ENCODE data around the gene R3HDM2.
"Not testable (repeated sequence)": the region's sequence is repeated elsewhere in the genome, so short reads cannot be mapped to it uniquely, and the experiment has no call there.

The R3HDM2 gene

DNA sequence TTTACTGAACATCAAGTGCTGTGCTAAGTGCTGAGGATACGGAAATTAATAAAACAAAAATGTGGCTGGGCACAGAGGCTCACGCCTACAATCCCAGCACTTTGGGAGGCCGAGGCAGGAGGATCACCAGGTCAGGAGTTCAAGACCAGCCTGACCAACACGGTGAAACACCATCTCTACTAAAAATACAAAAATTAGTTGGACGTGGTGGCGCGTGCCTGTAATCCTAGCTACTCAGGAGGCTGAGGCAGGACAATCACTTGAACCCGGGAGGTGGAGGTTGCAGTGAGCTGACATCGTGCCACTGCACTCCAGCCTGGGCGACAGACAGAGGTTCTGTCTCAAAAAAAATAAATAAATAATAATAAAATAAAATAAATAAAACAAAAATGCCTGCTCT lies 3.9 kb downstream of the R3HDM2 start:
- DNase-seq: not testable (repeated sequence)

DNA sequence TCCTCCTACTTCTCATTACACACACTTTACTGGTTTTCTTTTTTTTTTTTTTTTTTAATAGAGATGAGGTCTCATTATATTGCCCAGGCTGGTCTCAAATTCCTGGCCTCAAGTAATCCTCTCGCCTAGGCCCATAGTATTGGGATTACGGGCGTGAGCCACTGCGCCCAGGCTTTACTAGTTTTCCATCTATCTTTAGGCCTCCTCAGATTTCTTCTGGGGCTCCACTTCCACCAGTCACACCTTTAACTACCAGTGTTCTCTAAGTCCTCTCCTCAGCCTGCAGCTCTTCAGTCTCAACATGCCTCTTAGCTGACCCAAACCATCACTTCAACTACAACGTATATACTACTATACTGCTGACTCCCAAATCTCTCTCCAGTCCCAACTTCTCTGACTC lies 10.4 kb downstream of the R3HDM2 start:
- DNase-seq: no peak

DNA sequence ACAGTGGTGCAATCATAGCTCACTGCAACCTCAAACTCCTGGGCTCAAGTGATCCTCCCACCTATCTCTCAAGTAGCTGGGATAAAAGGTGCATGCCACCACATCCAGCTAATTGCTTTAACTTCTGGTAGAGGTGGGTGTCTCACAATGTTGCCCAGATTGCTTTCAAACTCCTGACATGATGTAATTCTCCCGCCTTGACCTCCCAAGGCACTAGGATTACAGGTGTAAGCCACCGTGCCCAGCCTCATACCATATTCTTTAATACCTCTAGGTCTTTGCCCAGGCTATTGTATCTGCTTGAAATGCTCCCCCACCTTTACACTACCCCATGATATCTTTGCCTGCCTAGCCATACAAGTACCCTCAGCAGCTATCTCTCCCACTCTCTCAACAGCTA lies 11.3 kb downstream of the R3HDM2 start:
- DNase-seq: no peak

DNA sequence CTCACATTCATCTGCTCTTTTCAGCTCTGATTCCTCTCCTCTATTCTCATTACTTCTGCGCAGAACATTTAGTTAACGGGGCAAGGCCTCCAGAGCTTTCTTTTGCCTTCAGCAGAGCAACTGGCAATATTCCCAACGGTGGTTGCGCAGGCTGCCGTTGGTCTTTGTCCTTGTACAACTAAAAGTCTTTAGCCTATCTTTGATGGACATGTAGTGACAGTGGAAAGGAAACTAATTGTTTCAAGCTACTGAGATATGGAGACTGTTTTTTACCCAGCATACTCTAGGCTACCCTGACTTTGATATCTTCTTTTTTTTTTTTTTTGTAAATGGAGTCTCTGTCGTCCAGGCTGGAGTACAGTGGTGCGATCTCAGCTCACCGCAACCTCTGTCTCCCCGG lies 12.6 kb downstream of the R3HDM2 start:
- DNase-seq: no peak

DNA sequence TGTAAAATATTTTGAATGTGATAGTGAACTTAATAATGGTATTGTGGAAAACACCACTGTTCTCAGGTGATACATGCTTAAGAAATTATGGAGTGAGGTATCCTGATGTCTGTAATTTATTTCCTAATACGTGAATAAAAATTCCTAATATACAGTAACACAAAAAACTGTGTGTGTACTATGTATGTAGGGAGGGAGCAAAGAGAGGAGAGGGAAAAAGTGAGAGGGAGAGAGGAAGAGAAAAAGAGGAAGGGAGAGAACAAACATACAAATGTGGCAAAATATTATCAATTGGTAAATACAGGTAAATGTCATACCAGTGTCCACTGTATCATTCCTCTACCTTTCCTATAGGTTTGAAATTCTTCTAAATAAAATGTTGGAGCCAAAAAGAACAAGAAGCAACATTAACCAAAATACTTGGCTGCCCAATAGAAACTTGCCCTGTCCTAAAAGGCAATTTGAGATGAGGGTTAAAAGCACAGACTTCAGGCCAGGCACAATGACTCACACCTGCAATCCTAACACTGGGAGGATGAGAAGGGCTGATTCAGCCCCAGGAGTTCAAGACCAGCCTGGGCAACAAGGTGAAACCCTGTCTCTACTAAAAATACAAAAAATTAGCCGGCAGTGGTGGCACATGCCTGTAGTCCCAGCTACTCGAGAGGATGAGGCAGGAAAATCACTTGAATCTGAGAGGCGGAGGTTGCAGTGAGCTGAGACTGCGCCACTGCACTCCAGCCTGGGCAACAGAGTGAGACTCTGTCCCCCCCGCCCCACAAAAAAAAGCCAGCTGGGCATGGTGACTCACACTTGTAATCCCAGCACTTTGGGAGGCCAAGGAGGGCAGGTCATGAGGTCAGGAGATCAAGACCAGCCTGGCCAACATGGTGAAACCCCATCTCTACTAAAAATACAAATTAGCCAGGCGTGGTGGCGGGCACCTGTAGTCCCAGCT lies 14.5 kb downstream of the R3HDM2 start:
- no peak for DNase-seq

DNA sequence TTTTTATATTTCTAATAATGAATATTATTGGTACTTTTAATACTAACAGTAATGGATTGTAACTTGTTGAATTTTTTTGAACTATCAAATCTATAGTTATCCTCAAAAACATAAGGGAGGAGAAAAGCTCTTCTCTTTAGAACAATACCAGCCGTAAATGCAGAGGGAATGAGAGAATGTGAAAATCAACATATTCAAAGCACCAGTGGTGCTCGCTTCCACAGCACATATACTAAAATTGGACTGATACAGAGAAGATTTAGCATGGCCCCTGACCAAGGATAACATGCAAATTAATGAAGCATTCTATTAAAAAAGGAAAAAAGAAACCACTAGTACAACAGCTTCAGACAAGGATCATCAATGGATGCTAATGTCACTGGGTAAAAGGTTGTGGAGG lies 15.8 kb downstream of the R3HDM2 start:
- no peak for DNase-seq

DNA sequence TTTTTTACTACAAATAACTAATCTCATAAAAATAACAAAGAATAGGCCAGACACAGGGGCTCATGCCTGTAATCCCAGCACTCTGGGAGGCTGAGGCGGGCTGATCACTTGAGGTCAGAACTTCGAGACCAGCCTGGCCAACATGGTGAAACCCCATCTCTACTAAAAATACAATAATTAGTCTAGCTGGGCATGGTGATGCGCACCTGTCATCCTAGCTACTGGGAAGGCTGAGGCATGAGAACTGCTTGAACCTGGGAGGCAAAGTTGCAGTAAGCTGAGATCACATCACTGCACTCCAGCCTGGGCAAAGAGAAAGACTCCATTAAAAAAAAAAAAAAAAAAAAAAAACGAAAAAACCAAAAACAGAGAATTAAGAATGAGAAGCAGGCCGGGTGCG lies 16.7 kb downstream of the R3HDM2 start:
- DNase-seq: not testable (repeated sequence)

DNA sequence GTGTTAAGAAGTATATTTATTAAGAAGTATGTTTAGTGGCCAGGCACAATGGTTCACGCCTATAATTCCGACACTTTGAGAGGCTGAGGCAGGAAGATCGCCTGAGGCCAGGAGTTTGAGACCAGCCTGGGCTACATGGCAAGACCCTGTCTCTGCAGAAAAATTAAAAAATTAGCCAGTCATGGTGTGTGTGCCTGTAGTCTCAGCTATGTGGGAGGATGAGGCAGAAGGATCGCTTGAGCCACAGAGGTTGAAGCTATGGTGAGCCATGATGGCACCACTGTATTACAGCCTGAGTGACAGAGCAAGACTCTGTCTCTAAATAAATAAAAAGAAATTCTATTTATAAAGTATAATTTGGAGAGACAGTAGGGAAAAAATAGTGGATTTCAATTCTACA lies 20.3 kb downstream of the R3HDM2 start:
- no peak for DNase-seq

DNA sequence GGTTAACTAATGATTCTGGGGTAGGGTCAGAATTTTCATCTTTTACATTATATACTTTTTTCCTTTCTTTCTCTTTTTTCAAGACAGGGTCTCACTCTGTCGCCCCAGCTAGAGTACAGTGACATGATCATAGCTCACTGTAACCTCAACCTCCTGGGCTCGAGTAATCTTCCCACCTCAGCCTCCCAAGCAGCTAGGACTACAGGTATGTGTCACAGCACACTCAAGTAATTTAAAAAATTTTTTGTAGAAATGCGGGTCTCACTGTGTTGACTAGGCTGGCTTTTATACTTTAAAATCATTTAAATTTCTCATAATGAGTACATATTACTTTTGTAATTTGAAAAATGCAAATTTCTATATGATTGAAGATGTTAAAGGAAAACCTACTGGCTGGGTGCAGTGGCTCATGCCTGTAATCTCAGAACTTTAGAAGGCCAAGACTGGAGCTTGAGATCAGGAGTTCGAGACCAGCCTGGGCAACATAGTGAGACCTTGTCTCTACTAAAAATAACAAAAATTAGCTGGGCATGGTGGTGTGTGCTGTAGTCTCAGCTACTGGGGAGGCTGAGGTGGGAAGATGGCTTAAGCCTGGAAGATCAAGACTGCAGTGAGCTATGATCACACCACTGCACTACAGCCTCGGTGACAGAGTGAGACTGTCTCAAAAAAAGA lies 25.7 kb downstream of the R3HDM2 start:
- no peak for DNase-seq

DNA sequence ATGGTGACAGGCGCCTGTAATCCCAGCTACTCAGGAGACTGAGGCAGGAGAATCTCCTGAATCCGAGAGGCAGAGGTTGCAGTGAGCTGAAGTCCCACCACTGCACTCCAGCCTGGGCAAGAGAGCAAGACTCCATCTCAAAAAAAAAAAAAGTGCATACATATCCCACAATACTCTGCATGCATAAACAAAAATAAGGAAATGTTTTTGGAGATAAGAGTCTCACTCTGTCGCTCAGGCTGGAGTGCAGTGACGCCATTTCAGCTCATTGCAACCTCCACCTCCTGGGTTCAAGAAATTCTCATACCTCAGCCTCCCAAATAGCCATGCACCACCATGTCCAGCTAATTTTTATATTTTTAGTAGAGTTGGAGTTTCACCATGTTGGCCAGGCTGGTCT lies 28.7 kb downstream of the R3HDM2 start:
- DNase-seq: not testable (repeated sequence)

DNA sequence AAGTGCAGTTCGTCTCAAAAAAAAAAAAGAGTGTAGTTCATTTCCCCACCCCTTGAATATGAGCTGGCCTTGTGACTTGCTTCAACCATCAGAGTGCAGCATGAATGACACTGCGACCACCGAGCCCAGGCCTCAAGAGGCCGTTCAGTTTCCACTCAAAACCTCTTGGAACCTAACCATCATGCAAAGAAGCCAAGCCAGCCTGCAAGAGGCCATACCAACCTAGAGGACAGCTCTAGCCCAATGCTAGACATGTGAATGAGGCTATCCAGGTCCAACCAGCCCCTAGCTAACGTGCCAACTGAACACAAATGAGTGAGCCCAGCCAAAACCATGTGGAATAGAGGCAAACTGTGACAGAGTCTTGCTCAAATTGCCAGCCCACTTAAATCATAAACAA lies 29.7 kb downstream of the R3HDM2 start:
- no peak for DNase-seq

DNA sequence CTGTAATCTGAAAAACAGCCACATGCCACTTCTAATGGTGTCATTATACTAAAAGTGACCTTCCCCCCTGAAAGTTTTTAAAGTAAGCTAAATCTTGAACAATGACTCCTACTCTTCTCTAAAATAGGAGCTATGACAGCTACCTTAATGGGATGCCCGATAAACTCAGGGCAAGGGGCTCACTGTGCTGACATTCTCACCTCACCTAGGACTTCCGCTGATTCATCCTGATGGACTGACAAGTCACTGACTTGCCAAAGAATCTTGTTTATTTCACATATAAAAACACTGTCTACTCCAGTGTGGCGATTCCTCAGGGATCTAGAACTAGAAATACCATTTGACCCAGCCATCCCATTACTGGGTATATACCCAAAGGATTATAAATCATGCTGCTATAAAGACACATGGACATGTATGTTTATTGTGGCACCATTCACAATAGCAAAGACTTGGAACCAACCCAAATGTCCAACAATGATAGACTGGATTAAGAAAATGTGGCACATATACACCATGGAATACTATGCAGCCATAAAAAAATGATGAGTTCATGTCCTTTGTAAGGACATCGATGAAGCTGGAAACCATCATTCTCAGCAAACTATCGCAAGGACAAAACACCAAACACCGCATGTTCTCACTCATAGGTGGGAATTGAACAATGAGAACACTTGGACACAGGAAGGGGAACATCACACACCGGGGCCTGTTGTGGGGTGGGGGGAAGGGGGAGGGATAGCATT lies 31.0 kb downstream of the R3HDM2 start:
- DNase-seq: not testable (repeated sequence)

DNA sequence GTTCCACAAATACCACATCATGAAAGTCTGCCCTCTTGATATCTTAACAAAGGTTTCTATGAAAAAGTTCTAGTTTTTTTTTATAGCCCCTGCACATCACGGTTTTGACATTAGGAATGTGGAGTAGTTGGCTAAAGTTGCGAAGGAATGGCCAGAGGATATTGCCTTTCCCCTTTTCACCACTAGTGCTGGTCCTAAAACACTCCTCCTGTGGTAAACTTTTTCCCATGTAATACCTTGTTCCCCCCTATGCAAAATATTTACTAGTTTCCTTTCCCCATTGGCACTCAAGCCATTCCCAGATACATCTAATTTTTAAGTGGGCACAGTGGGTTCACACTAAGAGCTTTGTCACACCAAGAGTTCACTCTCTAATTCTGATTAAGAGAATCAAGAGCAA lies 33.4 kb downstream of the R3HDM2 start:
- no peak for DNase-seq

DNA sequence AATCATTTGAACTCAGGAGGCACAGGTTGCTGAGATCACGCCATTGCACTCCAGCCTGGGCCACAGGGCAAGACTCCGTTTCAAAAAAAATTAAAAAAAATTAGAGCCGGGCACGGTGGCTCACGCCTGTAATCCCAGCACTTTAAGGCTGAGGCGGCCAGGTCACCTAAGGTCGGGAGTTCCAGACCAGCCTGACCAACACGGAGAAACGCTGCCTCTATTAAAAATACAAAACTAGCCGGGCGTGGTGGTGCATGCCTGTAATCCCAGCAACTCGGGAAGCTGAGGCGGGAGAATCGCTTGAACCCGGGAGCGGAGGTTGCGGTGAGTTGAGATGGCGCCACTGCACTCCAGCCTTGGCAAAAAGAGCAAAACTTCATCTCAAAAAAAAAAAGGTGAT lies 35.7 kb downstream of the R3HDM2 start:
- no peak for DNase-seq

DNA sequence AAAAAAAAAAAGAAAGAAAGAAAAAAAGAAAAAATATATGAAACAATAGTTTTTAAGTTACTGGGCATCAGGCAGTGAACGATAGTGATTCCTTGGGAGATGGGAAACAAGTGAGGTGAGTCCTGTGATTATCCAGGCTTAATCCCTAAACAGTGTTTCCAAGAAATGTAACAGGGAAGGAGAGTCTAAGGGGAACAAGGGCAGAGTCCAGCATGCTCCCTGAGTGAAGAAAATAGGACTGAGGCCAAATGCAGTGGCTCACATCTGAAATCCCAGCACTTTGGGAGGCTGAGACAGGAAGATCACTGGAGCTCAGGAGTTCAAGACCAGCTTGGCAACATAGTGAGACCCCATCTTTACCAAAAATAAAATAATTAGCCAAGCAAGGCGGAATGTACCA lies 40.7 kb downstream of the R3HDM2 start:
- DNase-seq: no peak

DNA sequence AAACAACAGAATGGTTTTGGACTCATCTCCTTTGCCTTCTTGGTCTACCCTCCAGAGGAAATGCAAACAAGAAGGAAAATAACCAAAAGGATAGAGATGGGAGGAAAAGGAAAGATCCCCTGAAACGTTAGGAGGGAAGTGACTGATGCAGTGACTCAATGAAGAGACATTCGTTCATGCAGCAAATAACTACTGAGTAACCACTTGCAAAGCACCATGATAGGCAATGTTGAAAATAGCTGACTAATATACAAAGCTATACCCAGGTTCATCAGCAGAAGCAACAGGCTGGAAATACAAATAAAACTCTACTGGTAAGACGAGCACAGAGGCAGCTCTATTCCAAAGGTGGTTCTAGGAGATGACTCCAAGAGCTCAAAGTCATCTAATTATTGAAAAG lies 41.8 kb downstream of the R3HDM2 start:
- no peak for DNase-seq

DNA sequence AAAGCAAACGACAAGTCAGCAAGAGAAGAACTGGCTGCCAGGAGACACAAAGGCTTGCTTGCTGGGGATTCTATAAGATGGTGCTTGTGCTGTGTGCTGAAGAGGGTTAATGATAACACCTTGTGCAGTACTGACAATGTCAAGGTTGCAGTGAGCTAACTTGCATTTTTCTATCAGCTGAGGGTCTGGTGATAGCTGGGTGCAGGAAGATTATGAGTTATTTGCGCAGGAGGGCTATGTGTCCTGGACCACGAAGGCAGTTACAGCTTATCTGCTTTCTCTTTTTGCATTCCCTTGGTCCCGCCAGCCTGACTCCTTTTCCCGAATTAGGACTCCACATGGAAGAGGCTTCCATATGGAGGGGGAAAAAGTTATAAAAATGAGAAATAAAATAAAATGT lies 42.4 kb downstream of the R3HDM2 start:
- DNase-seq: no peak

DNA sequence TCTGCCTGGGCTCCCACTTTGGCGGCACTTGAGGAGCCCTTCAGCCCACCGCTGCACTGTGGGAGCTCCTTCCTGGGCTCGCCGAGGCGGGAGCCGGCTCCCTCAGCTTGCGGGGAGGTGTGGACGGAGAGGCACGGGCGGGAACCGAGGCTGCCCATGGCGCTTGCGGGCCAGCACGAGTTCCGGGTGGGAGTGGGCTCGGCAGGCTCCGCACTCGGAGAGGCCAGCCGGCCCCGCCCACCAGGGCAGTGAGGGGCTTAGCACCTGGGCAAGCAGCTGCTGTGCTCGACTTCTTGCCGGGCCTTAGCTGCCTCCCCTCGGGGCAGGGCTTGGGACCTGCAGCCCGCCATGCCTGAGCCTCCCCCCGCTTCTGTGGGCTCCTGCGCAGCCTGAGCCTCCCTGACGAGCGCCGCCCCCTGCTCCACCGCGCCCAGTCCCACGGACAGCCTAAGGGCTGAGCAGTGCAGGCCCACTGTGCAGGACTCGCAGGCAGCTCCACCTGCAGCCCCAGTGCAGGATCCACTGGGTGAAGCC lies 44.6 kb downstream of the R3HDM2 start:
- no peak for DNase-seq

DNA sequence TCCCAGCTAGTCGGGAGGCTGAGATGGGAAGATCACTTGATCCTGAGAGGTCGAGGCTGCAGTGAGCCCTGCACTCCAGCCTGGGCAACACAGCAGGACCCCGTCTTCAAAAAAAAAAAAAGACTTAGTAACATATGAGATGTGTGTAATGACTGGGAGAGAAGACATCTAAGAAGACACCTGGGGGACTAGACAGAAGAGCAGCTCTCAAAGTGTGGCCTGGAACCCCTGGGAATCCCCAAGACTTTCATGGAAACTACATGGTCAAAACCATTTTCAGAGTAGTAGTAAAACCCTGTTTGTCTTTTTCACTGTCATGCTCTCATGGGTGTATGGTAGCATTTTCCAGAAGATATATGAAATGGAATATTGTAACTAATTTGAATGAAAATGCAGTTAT lies 45.3 kb downstream of the R3HDM2 start:
- no peak for DNase-seq

DNA sequence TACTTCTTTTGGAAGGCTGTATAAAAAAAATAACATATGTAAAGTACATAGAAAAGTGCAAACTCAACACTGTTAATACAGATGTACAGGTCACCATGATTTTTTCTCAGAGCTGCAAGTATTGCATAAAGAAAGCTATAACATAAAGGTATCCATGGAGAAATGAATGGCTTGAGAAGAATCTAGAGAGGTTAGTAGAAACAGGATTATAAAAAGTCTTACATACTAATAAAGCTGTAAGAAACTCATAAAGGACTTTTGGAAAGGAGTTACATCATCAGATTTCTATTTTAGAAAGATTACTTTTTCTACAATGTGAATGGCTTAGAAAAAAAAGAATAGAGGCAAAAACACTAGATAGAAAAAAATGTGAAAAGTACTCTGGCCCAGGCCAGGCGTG lies 46.4 kb downstream of the R3HDM2 start:
- DNase-seq: no peak

DNA sequence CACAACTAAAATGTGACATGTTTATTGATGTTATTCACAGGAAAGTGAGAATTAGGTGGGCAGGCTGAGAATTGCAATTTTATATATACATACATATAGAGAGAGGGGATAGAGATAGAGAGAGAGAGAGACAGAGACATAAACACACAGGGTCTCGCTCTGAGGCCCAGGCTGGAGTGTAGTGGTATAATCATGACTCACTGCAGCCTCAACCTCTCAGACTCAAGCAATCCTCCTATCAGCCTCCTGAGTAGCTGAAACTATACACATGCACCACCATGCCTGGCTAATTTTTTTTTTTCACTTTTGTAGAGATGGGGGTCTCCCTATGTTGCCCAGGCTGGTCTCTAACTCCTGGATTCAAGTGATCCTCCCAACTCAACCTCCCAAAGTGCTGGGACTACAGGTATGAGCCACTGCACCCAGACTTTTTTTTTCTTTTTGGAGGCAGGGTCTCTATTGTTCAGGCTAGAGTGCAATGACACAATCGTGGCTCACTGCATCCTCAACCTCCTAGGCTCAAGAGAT lies 49.1 kb downstream of the R3HDM2 start:
- DNase-seq: no peak

DNA sequence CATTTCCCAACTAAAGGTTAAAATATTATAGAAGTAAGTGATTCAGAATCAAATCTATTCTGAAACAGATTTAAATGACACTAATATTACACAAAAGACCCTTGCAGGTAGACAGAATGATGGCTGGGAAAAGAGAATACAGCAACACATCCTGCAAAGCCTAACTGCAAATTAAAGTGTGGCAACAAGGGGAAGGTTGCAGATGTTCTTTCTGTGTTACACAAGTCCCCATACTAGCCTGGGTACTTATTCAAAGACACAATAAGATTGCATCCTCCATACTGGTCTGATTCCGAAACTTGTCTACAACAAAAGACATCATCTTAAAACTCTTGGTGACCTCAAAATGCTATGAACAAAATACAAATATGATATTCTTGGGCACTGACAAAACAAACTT lies 50.5 kb downstream of the R3HDM2 start:
- DNase-seq: no peak
